A549 treated with RU486 at 1 μM for 4 hours (cell line): ENCODE results near the gene MBTPS1. TPM values are rescaled to one million over a fixed set of nuclear protein-coding genes. Genes with fewer than 3 reads are reported as not detected.

Experiments
- total RNA-seq: library from RNA; stranded (reverse); fragments of 200-300 nt; extraction: Qiagen RNA extraction; gene quantifications from 5 replicates; pipeline ENCODE4 v1.2.3, GENCODE V29; 2022; ENCODE audit warnings: low read depth

Gene MBTPS1
- 36.9 to 45.0 TPM (median 43.4 TPM) in 5 replicates for total RNA-seq

GRCh38 chr16:84116720-84117493, at the start of gene MBTPS1:
Gene MBTPS1, minus strand, starts transcription at chr16:84116942. Its CDS starts 15,159 bp downstream, at chr16:84101783.

GRCh38 chr16:84144859-84145639, 28.3 kb upstream of the MBTPS1 start, which contains the start of the genes DNAAF1 and HSDL1:
Gene DNAAF1, plus strand, starts transcription at chr16:84145308. Its CDS starts 133 bp downstream, at chr16:84145441.
Gene HSDL1, minus strand, starts transcription at chr16:84145177. Its CDS starts 13,856 bp downstream, at chr16:84131321.

GRCh38 chr16:84042308-84042878, 74.3 kb downstream of the MBTPS1 start, which contains the start of gene SLC38A8:
Gene SLC38A8, minus strand, starts transcription at chr16:84042795. Its CDS starts 638 bp downstream, at chr16:84042157.

Other genes with a start within 250 kb of the MBTPS1 start
- 1.3 to 2.6 TPM (median 2.1 TPM) in 5 replicates for gene MLYCD, start 217.8 kb downstream of the MBTPS1 start, total RNA-seq
- gene OSGIN1, start 163.7 kb downstream of the MBTPS1 start, total RNA-seq = 25.8 to 55.8 TPM (median 33.7 TPM) in 5 replicates
- 1.2 to 3.2 TPM (median 2.7 TPM) in 5 replicates for gene NECAB2, start 148.7 kb downstream of the MBTPS1 start, total RNA-seq
- gene SLC38A8, start 74.1 kb downstream of the MBTPS1 start, total RNA-seq = not detected in 5 replicates
- gene HSDL1, start 28.2 kb upstream of the MBTPS1 start, total RNA-seq = 16.7 to 20.9 TPM (median 17.6 TPM) in 5 replicates
- 0.17 to 0.50 TPM (median 0.35 TPM) in 5 replicates for gene DNAAF1, start 28.4 kb upstream of the MBTPS1 start, total RNA-seq
- gene TAF1C, start 70.1 kb upstream of the MBTPS1 start, total RNA-seq = 21.7 to 30.5 TPM (median 26.3 TPM) in 5 replicates
- not detected in 5 replicates for gene ADAD2, start 74.2 kb upstream of the MBTPS1 start, total RNA-seq
- not detected in 5 replicates for gene KCNG4, start 123.1 kb upstream of the MBTPS1 start, total RNA-seq
- not detected in 5 replicates for gene WFDC1, start 177.9 kb upstream of the MBTPS1 start, total RNA-seq